ENCODE measurements around the gene GALC. TPM values are rescaled to one million over a fixed set of nuclear protein-coding genes. Genes with fewer than 3 reads are reported as not detected.

GALC gene
- total RNA-seq, 1 donor from 2014 or later, result 21.2 TPM

GRCh38 chr14:88008039-88008742 is 15.2 kb upstream of the GALC start:
- no peak for FAIRE-seq
- H3K36me3 Mint-ChIP-seq (ENCODE audit: low read depth, unreplicated experiment), result no peaks in the 10 kb centered on the region
- H3K79me2 ChIP-seq (ENCODE audit: insufficient read depth, low read length), result no peaks in the 10 kb centered on the region

GRCh38 chr14:88007608-88008007 is 14.6 kb upstream of the GALC start:
- no peak overlapping the region for H3K4me3 Mint-ChIP-seq (ENCODE audit: unreplicated experiment)
- TF ChIP-seq, protein P1, sequence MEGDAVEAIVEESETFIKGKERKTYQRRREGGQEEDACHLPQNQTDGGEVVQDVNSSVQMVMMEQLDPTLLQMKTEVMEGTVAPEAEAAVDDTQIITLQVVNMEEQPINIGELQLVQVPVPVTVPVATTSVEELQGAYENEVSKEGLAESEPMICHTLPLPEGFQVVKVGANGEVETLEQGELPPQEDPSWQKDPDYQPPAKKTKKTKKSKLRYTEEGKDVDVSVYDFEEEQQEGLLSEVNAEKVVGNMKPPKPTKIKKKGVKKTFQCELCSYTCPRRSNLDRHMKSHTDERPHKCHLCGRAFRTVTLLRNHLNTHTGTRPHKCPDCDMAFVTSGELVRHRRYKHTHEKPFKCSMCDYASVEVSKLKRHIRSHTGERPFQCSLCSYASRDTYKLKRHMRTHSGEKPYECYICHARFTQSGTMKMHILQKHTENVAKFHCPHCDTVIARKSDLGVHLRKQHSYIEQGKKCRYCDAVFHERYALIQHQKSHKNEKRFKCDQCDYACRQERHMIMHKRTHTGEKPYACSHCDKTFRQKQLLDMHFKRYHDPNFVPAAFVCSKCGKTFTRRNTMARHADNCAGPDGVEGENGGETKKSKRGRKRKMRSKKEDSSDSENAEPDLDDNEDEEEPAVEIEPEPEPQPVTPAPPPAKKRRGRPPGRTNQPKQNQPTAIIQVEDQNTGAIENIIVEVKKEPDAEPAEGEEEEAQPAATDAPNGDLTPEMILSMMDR (IDR thresholded peaks at IDR 0.05; ENCODE audit: insufficient read depth, low read depth, low read length), result no peak
- no peak for TF ChIP-seq EZH2 (IDR thresholded peaks at IDR 0.05; ENCODE audit: insufficient read depth, low read length)
- DNase-seq (ENCODE audit: low read depth) (no peak), FAIRE-seq (no peak)
- peaks cover 8% of the 10 kb centered on the region for H3K4me1 Mint-ChIP-seq (ENCODE audit: low read depth, unreplicated experiment)
- Histone ChIP-seq H4K20me1 (ENCODE audit: insufficient read depth, low read length) (no peaks in the 10 kb centered on the region), H3K4me1 (ENCODE audit: insufficient read depth, low read length) (no peaks in the 10 kb centered on the region), H2AFZ (ENCODE audit: low read depth, low read length) (no peak overlapping the region), H3K4me3 (ENCODE audit: insufficient read depth, low read depth, low read length) (no peak overlapping the region), H3K9me3 (ENCODE audit: insufficient read depth, low read depth, low read length) (no peaks in the 10 kb centered on the region), H3K79me2 (ENCODE audit: insufficient read depth, low read length) (no peaks in the 10 kb centered on the region), H3K9ac (ENCODE audit: low read length) (no peak overlapping the region), H3K4me2 (ENCODE audit: low read length) (no peak overlapping the region), H3K27ac (ENCODE audit: low read depth, low read length) (no peak overlapping the region), H3K27me3 (ENCODE audit: insufficient read depth, low read length) (peaks cover 3% of the 10 kb centered on the region), H3K36me3 (ENCODE audit: insufficient read depth, low read length) (no peaks in the 10 kb centered on the region)
- no peak overlapping the region for H3K27ac Mint-ChIP-seq (ENCODE audit: unreplicated experiment)
- no peaks in the 10 kb centered on the region for H3K27me3 Mint-ChIP-seq (ENCODE audit: low read depth, unreplicated experiment)
- no peaks in the 10 kb centered on the region for H3K9me3 Mint-ChIP-seq (ENCODE audit: unreplicated experiment)
- H3K36me3 Mint-ChIP-seq (ENCODE audit: low read depth, unreplicated experiment), result no peaks in the 10 kb centered on the region

More at GRCh38 chr14:88008039-88008742, 15.2 kb upstream of the GALC start:
- peaks cover 3% of the 10 kb centered on the region for H3K27me3 ChIP-seq (ENCODE audit: insufficient read depth, low read length)
- no peak overlapping the region for H3K9ac ChIP-seq (ENCODE audit: low read length)
- Mint-ChIP-seq H3K9me3 (ENCODE audit: unreplicated experiment) (no peaks in the 10 kb centered on the region), H3K4me3 (ENCODE audit: unreplicated experiment) (no peak overlapping the region), H3K27ac (ENCODE audit: unreplicated experiment) (no peak overlapping the region), H3K4me1 (ENCODE audit: low read depth, unreplicated experiment) (peaks cover 8% of the 10 kb centered on the region), H3K27me3 (ENCODE audit: low read depth, unreplicated experiment) (no peaks in the 10 kb centered on the region)
- H3K4me1 ChIP-seq (ENCODE audit: insufficient read depth, low read length), result no peaks in the 10 kb centered on the region
- no peaks in the 10 kb centered on the region for H4K20me1 ChIP-seq (ENCODE audit: insufficient read depth, low read length)
- no peak for TF ChIP-seq EZH2 (IDR thresholded peaks at IDR 0.05; ENCODE audit: insufficient read depth, low read length)
- TF ChIP-seq, protein P1 (IDR thresholded peaks at IDR 0.05; ENCODE audit: insufficient read depth, low read depth, low read length), result no peak
- H3K4me3 ChIP-seq (ENCODE audit: insufficient read depth, low read depth, low read length), result no peak overlapping the region
- H3K27ac ChIP-seq (ENCODE audit: low read depth, low read length), result no peak overlapping the region
- H3K36me3 ChIP-seq (ENCODE audit: insufficient read depth, low read length), result no peaks in the 10 kb centered on the region
- H2AFZ ChIP-seq (ENCODE audit: low read depth, low read length), result no peak overlapping the region
- no peaks in the 10 kb centered on the region for H3K9me3 ChIP-seq (ENCODE audit: insufficient read depth, low read depth, low read length)
- H3K4me2 ChIP-seq (ENCODE audit: low read length), result no peak overlapping the region
- no peak for DNase-seq (ENCODE audit: low read depth)

All from astrocyte (in vitro differentiated cells and primary cell).